Measurements from ENCODE around the gene SH3RF1. TPM values are rescaled to one million over a fixed set of nuclear protein-coding genes. Genes with fewer than 3 reads are reported as not detected.

The SH3RF1 gene
- total and polyA plus RNA-seq, 4 donors, result 5.3 to 33.1 (median 16.3) TPM

DNA sequence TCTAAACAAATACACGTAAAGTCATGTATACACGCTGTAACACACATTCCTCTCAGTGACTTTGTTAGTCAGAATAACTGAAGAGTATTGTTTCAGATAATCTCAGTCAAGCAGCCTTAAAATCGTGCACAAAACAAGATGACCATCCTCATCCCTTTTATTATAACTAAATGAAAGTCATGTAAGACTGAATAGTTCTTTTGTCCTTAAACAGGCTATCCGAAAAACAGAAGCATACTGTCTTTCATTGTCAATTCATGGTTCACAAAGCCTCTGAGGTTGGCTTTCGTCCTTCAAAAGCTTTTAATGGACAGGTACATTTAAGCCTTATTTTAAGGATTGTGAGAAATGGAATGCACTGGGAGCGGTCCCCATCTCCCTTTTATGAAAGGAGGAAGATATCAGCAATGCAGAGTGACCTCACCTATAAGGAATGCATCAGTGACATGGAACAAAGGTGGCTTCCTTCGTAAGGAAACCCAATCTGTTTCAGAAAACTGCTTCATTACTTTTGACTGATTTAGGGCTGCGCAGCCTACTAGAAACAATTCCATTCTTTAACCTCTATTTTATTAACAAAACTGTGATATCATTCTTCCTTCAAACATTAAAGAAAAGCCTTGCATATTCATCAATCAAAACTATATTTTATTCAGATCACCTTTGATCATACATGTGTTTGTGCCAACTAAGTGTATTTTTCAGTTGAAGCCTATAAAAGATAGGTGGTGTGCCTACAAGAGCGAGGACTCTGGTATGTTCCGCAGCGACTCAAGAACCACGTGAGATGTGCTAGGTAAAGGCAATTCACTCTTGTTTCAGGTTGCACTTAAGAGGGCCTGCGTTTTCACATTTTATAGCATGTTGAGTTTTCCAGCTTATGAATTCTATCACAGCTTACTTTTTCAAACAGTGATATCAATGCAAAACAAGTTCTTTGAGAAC lies 19.2 kb downstream of the SH3RF1 start:
- peaks cover 0 to 4% (median 2%) of the 10 kb centered on the region in 4 donors for H3K36me3 ChIP-seq (ENCODE audit: control insufficient read depth in 4 of 4, insufficient read depth in 4 of 4, low read length in 4 of 4)
- WGBS, 2 donors, result 81 to 92% methylated on average over 13 of the region's 13 CpGs
- H3K4me3 ChIP-seq, result no peak overlapping the region
- H3K9me3 ChIP-seq (ENCODE audit: control insufficient read depth in 4 of 4, insufficient read depth in 3 of 4, low read length in 3 of 4), result no peaks in the 10 kb centered on the region
- TF ChIP-seq, protein P1, sequence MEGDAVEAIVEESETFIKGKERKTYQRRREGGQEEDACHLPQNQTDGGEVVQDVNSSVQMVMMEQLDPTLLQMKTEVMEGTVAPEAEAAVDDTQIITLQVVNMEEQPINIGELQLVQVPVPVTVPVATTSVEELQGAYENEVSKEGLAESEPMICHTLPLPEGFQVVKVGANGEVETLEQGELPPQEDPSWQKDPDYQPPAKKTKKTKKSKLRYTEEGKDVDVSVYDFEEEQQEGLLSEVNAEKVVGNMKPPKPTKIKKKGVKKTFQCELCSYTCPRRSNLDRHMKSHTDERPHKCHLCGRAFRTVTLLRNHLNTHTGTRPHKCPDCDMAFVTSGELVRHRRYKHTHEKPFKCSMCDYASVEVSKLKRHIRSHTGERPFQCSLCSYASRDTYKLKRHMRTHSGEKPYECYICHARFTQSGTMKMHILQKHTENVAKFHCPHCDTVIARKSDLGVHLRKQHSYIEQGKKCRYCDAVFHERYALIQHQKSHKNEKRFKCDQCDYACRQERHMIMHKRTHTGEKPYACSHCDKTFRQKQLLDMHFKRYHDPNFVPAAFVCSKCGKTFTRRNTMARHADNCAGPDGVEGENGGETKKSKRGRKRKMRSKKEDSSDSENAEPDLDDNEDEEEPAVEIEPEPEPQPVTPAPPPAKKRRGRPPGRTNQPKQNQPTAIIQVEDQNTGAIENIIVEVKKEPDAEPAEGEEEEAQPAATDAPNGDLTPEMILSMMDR (IDR thresholded peaks at IDR 0.05; ENCODE audit: control extremely low read depth, extremely low read depth), result no peak
- DNase-seq (no peak), ATAC-seq (ENCODE audit: insufficient read depth, low FRiP score) (no peak)
- H3K27ac ChIP-seq (ENCODE audit: low read depth in 1 of 2, low read length in 1 of 2), result no peak overlapping the region
- peaks cover 14 to 69% (median 40%) of the 10 kb centered on the region in 5 donors for H3K4me1 ChIP-seq (ENCODE audit: control insufficient read depth in 5 of 5, insufficient read depth in 5 of 5, low read length in 5 of 5)
- no peaks in the 10 kb centered on the region for H3K27me3 ChIP-seq (ENCODE audit: control insufficient read depth in 3 of 3, insufficient read depth in 3 of 3, low read length in 2 of 3)
- no peak overlapping the region for H3K9ac ChIP-seq (ENCODE audit: insufficient read depth in 1 of 2, low read length in 2 of 2)

DNA sequence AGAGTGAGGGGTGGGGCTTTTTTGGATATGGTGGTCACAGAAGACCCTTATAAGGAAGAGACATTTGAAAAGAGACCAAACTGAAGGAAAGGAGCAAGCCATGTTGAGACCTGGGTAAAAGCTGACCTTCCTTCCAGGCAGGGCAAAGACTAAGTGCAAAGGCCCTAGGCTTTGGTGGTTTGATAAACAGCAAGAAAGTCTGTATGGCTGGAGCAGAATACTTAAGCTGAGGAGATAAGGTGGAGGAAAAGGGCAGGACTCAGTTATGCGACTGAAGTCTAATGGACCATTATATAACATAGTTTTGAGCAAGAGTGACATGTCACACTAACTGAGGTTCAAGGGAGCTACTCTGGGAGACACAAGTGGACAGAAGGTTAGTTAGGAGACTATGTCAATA lies 20.0 kb downstream of the SH3RF1 start:
- Histone ChIP-seq H3K4me1 (ENCODE audit: control insufficient read depth in 5 of 5, insufficient read depth in 5 of 5, low read length in 5 of 5) (peaks cover 12 to 63% (median 37%) of the 10 kb centered on the region in 5 donors), H3K27ac (ENCODE audit: low read depth in 1 of 2, low read length in 1 of 2) (no peak overlapping the region), H3K36me3 (ENCODE audit: control insufficient read depth in 4 of 4, insufficient read depth in 4 of 4, low read length in 4 of 4) (peaks cover 0 to 4% (median 2%) of the 10 kb centered on the region in 4 donors), H3K9ac (ENCODE audit: insufficient read depth in 1 of 2, low read length in 2 of 2) (no peak overlapping the region), H3K9me3 (ENCODE audit: control insufficient read depth in 4 of 4, insufficient read depth in 3 of 4, low read length in 3 of 4) (no peaks in the 10 kb centered on the region), H3K27me3 (ENCODE audit: control insufficient read depth in 3 of 3, insufficient read depth in 3 of 3, low read length in 2 of 3) (no peaks in the 10 kb centered on the region), H3K4me3 (no peak overlapping the region)
- WGBS, 2 donors, result 57 to 82% methylated on average over 1 of the region's 1 CpG
- DNase-seq, result no peak
- no peak for ATAC-seq (ENCODE audit: insufficient read depth, low FRiP score)
- TF ChIP-seq, protein P1 (IDR thresholded peaks at IDR 0.05; ENCODE audit: control extremely low read depth, extremely low read depth), result no peak

DNA sequence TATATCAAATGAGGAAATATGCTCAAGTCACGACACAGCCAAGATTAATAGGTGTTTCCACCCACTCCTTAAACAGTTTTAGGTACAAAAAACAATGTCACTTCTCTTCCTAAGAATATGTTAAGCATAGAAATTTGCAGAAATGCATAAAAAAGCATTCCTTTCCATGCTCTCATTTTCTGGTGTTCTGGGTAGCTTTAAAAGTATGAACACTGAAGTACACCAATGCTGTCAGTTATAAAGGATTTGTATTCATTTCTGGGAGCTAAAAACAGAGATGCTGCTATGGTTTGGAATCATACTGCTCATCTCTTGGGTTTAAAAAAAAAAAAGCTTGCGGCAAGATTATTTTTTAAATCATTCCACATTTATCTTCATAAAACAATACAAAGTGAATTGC lies 20.8 kb downstream of the SH3RF1 start:
- H3K9me3 ChIP-seq (ENCODE audit: control insufficient read depth in 4 of 4, insufficient read depth in 3 of 4, low read length in 3 of 4), result no peaks in the 10 kb centered on the region
- TF ChIP-seq, protein P1 (IDR thresholded peaks at IDR 0.05; ENCODE audit: control extremely low read depth, extremely low read depth), result no peak
- peaks cover 9 to 58% (median 34%) of the 10 kb centered on the region in 5 donors for H3K4me1 ChIP-seq (ENCODE audit: control insufficient read depth in 5 of 5, insufficient read depth in 5 of 5, low read length in 5 of 5)
- DNase-seq (no peak), ATAC-seq (ENCODE audit: insufficient read depth, low FRiP score) (no peak)
- H3K9ac ChIP-seq (ENCODE audit: insufficient read depth in 1 of 2, low read length in 2 of 2), result no peak overlapping the region
- H3K27ac ChIP-seq (ENCODE audit: low read depth in 1 of 2, low read length in 1 of 2), result no peak overlapping the region
- no peaks in the 10 kb centered on the region for H3K27me3 ChIP-seq (ENCODE audit: control insufficient read depth in 3 of 3, insufficient read depth in 3 of 3, low read length in 2 of 3)
- no peak overlapping the region for H3K4me3 ChIP-seq
- peaks cover 0 to 4% (median 2%) of the 10 kb centered on the region in 4 donors for H3K36me3 ChIP-seq (ENCODE audit: control insufficient read depth in 4 of 4, insufficient read depth in 4 of 4, low read length in 4 of 4)
- WGBS, 2 donors, result 53 to 58% methylated on average over 2 of the region's 2 CpGs

Data from lung (tissue), 12 donors.